Lower leg skin (tissue), 4 donors: ENCODE measurements around the gene ARHGAP10. TPM values are rescaled to one million over a fixed set of nuclear protein-coding genes. Genes with fewer than 3 reads are reported as not detected.

Source experiments
- DNase-seq, 2 donors: peaks; one replicate each; pipeline ENCODE4 v3.0.0-alpha.2; 2019; ENCODE audit warnings: low spot score in 2 of 2
- H3K4me3 ChIP-seq: fragments of 200-600 bp; sonication (generic); 2 replicates; pipeline ENCODE4 v1.5.1; 2017; ENCODE audit warnings: mild to moderate bottlenecking, low read depth; ENCODE audit not compliant: poor library complexity, severe bottlenecking
- POLR2A ChIP-seq, 2 donors: fragments of 450-650 bp; IDR thresholded peaks; one replicate each; pipeline ENCODE4 v1.6.1; 2016 to 2017; ENCODE audit warnings: antibody characterized with exemption in 2 of 2, mild to moderate bottlenecking in 1 of 2, moderate library complexity in 1 of 2
- WGBS, 2 donors: methylation state at CpG; one replicate each; pipeline ENCODE4 v1.1.5; 2018; 5-methylcytosine and 5-hydroxymethylcytosine counted together
- intact Hi-C: fragments of 100-400 bp; cut with DNase I; formaldehyde crosslinking; loops from one replicate; pipeline ENCODE4 v1.15.0; 2023; ENCODE audit warnings: low total_unique reads
- total RNA-seq, 4 donors: library from RNA; depleted of rRNA; stranded (reverse); fragments of >200 nt; gene quantifications; one replicate each; pipeline ENCODE4 v1.1.0, GENCODE V29; 2016
- TF ChIP-seq, protein P1 (sequence below), 3 donors: fragments of 450-650 bp; IDR thresholded peaks; one replicate each; pipeline ENCODE4 v1.5.1; 2016; ENCODE audit warnings: antibody characterized with exemption in 3 of 3, mild to moderate bottlenecking in 3 of 3, moderate library complexity in 2 of 3

The ARHGAP10 gene
- total RNA-seq, 4 donors from 2014 or later, result 30.6 to 45.8 (median 37.9) TPM

GRCh38 chr4:147772056-147772455, 40.2 kb downstream of the ARHGAP10 start:
- no peak overlapping the region for H3K4me3 ChIP-seq
- no peak for DNase-seq
- TF ChIP-seq POLR2A (IDR thresholded peaks at IDR 0.05), result no peak
- TF ChIP-seq, protein P1, sequence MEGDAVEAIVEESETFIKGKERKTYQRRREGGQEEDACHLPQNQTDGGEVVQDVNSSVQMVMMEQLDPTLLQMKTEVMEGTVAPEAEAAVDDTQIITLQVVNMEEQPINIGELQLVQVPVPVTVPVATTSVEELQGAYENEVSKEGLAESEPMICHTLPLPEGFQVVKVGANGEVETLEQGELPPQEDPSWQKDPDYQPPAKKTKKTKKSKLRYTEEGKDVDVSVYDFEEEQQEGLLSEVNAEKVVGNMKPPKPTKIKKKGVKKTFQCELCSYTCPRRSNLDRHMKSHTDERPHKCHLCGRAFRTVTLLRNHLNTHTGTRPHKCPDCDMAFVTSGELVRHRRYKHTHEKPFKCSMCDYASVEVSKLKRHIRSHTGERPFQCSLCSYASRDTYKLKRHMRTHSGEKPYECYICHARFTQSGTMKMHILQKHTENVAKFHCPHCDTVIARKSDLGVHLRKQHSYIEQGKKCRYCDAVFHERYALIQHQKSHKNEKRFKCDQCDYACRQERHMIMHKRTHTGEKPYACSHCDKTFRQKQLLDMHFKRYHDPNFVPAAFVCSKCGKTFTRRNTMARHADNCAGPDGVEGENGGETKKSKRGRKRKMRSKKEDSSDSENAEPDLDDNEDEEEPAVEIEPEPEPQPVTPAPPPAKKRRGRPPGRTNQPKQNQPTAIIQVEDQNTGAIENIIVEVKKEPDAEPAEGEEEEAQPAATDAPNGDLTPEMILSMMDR (IDR thresholded peaks at IDR 0.05), result no peak
- intact Hi-C loops, result no loop called here
- 60 to 77% methylated on average over 8 of the region's 8 CpGs for WGBS, 2 donors

DNA sequence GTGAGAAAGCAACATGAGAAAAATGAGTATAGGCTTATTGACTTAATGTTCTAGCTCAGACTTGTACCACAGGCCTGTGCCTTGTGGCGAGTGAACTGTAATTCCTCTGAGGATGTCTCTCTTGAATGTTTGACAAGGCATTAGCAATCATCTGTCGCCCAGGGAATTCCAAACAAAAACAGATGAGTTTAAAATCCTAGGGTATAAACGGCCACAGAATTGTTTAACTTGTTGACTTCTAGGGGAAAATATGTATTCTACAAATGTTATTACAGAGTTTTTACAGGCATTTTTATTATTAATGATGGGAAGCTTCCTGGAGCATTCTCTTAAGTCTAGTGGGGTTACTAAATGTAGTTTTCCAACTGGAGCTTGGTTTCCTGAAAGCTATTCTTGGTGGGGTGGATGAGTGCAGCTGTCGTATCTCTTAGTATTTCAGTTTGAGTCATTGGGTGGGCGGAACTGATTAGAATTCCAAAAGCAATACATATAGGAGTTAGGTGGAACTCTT, 40.6 kb downstream of the ARHGAP10 start:
- DNase-seq, result no peak
- TF ChIP-seq POLR2A (IDR thresholded peaks at IDR 0.05), result no peak
- TF ChIP-seq, protein P1 (IDR thresholded peaks at IDR 0.05), result no peak
- intact Hi-C loops, result no loop called here
- H3K4me3 ChIP-seq, result no peak overlapping the region
- WGBS, 2 donors, result 16 to 22% methylated on average over 5 of the region's 5 CpGs

DNA sequence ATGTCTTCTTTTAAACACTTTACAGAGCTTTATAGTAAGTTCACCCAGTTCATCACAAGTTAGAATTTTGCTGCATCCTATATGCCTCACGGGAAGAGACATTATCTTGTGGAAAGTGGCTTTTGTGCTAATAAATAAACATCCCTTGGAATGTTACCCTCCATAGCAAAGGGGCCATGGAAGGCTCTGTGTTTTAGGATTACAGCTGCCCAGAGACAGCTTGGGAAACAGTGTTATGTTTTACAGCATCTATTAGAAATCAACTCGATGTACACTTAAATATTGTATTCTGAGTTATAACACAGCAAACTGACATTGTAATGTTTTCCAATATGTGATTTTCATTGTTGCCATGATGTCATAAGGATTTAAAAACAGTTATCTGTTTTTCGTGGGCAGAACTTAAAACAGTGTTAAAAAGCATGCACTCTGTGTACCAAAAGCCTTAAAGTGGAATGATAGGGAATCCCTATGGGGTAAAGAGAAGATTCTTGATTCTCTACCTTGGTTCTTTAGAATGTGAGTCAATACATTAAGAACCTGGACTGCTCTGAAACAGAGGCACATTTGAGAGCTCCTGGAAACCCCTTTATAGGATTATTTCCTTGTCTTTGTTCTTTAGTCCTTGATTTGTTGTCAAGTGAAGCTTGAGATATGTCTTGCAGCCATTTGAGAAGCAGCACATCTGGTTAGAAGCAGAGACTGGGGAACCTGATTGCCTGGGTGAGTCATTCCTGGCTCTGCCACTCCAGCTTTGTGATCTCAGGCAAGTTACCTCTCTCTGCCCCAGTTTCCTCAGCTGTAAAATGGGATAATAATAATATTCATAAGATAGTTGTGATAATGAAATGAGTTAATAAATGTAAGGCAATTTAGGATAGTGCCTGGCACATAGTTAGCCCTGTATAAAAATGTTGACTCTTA, 41.6 kb downstream of the ARHGAP10 start:
- 43 to 52% methylated on average over 3 of the region's 3 CpGs for WGBS, 2 donors
- intact Hi-C loops, result no loop called here
- H3K4me3 ChIP-seq, result no peak overlapping the region
- TF ChIP-seq, protein P1 (IDR thresholded peaks at IDR 0.05), result no peak
- no peak for TF ChIP-seq POLR2A (IDR thresholded peaks at IDR 0.05)
- no peak for DNase-seq

DNA sequence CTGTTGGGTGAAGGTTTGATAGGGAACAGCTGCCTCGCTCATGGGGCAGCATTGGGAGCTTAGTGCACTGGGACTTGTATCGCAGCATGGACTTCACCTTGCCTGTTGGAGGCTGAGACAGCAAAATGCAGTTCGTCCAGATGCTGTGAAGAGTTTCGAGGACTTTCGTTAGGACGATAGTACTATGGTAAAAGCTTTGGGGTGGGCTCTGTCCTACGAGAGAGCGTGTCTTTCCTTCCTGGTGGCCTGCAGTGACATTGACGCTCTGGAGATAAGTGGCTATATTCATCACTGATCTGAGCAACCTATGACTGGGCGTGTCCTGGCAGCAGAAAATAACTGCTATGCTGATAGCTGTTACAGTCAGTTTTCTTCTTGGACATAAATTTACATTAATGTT, 44.8 kb downstream of the ARHGAP10 start:
- 91 to 94% methylated on average over 10 of the region's 10 CpGs for WGBS, 2 donors
- intact Hi-C loops, result no loop called here
- DNase-seq, result no peak
- H3K4me3 ChIP-seq, result no peak overlapping the region
- no peak for TF ChIP-seq POLR2A (IDR thresholded peaks at IDR 0.05)
- TF ChIP-seq, protein P1 (IDR thresholded peaks at IDR 0.05), result no peak

DNA sequence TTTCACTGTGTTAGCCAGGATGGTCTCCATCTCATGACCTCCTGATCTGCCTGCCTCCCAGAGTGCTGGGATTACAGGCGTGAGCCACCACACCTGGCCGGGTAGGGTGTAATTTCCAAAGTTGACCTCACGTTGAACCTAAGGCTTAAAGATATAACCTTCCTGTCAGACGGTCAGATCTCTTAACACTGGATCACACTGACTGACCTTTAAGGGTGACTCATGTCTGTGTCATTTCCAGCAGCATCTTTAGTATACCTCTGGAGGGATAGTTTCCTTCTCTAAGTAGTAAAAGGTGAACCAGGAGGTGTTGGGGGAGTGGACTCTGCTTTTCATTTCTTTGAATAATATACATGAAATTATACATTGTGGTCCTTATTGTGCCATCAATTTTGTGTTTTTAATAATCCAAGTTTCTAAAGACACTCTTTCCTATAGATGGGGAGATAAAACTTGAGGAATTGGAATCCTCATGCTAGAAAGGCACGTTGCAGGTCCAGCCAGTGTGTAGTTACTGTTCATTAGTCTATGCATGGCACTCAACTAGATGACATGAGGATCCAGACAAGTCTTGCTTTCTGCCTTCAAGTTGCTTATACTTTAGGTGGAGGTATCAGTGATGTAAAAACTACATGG, 45.7 kb downstream of the ARHGAP10 start:
- TF ChIP-seq, protein P1 (IDR thresholded peaks at IDR 0.05), result no peak
- TF ChIP-seq POLR2A (IDR thresholded peaks at IDR 0.05), result no peak
- intact Hi-C loops, result no loop called here
- DNase-seq, result no peak
- 83 to 84% methylated on average over 5 of the region's 5 CpGs for WGBS, 2 donors
- no peak overlapping the region for H3K4me3 ChIP-seq
